Left ventricle myocardium inferior (tissue), 1 donor: ENCODE results near the gene CHST8. TPM values are rescaled to one million over a fixed set of nuclear protein-coding genes. Genes with fewer than 3 reads are reported as not detected.

Experiments
- DNase-seq: peaks from one replicate; pipeline ENCODE4 v3.0.0-alpha.2; 2020
- H3K27ac ChIP-seq: fragments of 200-600 bp; replicated peaks from 2 replicates; pipeline ENCODE4 v1.8.0; 2021
- H3K27me3 ChIP-seq: fragments of 200-600 bp; 2 replicates; pipeline ENCODE4 v1.8.0; 2021; ENCODE audit warnings: low read depth
- H3K36me3 ChIP-seq: fragments of 200-600 bp; 2 replicates; pipeline ENCODE4 v1.8.0; 2021
- H3K4me1 ChIP-seq: fragments of 200-600 bp; 2 replicates; pipeline ENCODE4 v1.8.0; 2021
- H3K4me3 ChIP-seq: fragments of 200-600 bp; 2 replicates; pipeline ENCODE4 v1.8.0; 2021; ENCODE audit warnings: mild to moderate bottlenecking, moderate library complexity
- H3K9me3 ChIP-seq: fragments of 200-600 bp; replicated peaks from 2 replicates; pipeline ENCODE4 v1.8.0; 2021
- intact Hi-C: fragments of 100-400 bp; cut with micrococcal nuclease; formaldehyde crosslinking; loops from one replicate; pipeline ENCODE4 v1.11.0; 2022
- total RNA-seq: library from RNA; stranded (reverse); fragmentation: NEBNext Ultra II Directional; extraction: Animal tissue kit (Norgen Biotek cat#: 25700); gene quantifications from one replicate; pipeline ENCODE4 v1.2.1, GENCODE V29; 2021
- TF ChIP-seq, protein P1 (sequence below): fragments of 200-600 bp; IDR thresholded peaks from 2 replicates; pipeline ENCODE4 v1.8.0; 2021; ENCODE audit warnings: antibody characterized with exemption, mild to moderate bottlenecking, borderline replicate concordance
- donor health status: DM: no; HTN: yes; CAD: no; lungs with severe emphysema.

Gene CHST8
- total RNA-seq, 1 donor from 2014 or later = 0.14 TPM

DNA sequence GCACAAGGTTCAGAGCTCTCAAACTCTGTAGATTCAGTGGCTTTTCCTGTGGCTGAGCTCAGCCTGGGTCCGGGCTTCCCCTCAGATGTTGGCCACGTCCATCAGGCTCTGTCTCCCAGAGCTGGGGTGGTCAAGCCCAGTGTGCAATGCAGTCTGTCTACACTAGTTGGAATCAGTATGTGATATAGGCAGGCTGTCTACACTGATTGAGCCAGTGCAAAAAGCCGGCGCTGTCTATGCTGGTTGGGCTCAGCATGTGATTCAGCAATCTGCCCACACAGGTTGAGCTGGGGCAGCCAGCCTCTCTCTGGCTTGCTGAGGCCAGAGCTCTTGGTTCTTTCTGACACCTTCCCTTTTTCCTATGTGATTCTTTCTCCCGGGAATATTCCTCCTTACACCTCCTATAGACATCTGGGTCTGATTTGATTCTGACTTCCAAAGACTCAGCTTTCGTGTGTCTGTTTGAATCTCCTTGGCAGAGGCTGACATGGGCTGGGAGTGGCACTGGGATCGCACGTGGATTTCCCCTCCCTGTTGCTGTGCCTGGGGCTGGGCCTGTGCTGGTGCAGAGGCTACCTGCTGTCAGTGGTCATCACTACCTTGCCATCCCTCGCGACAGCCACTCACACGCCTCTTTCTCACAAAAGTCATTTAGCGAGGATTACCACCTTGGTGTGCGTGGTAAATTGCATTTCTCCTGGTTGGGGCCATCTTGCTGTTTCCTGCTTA, 9.3 kb downstream of the CHST8 start:
- Histone ChIP-seq H3K4me1 (no peaks in the 10 kb centered on the region), H3K36me3 (no peaks in the 10 kb centered on the region), H3K27ac (no peak overlapping the region), H3K9me3 (no peaks in the 10 kb centered on the region), H3K27me3 (peaks cover 95% of the 10 kb centered on the region), H3K4me3 (no peak overlapping the region)
- intact Hi-C loops = no loop called here
- TF ChIP-seq, protein P1, sequence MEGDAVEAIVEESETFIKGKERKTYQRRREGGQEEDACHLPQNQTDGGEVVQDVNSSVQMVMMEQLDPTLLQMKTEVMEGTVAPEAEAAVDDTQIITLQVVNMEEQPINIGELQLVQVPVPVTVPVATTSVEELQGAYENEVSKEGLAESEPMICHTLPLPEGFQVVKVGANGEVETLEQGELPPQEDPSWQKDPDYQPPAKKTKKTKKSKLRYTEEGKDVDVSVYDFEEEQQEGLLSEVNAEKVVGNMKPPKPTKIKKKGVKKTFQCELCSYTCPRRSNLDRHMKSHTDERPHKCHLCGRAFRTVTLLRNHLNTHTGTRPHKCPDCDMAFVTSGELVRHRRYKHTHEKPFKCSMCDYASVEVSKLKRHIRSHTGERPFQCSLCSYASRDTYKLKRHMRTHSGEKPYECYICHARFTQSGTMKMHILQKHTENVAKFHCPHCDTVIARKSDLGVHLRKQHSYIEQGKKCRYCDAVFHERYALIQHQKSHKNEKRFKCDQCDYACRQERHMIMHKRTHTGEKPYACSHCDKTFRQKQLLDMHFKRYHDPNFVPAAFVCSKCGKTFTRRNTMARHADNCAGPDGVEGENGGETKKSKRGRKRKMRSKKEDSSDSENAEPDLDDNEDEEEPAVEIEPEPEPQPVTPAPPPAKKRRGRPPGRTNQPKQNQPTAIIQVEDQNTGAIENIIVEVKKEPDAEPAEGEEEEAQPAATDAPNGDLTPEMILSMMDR = no peak
- no peak for DNase-seq

DNA sequence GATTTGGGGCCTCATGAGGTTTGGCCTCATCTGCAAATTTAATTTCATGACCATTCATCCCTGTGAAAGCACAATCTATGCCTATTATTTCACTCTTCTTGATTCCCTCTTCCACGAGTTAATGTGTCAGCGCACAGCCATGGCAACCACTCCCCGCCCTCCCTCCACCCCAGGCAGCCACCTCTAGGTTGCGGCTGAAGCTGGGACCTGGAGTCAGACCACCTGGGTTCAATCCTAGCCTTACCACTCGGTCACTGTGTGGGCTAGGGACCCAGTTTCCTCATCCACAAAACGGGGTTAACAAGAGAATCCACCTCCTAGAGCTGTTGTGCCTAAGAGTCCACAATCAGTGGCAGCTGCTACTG, 9.8 kb downstream of the CHST8 start:
- Histone ChIP-seq H3K4me1 (no peaks in the 10 kb centered on the region), H3K27me3 (peaks cover 95% of the 10 kb centered on the region), H3K36me3 (no peaks in the 10 kb centered on the region), H3K27ac (no peak overlapping the region), H3K4me3 (no peak overlapping the region), H3K9me3 (no peaks in the 10 kb centered on the region)
- TF ChIP-seq, protein P1 = no peak
- no peak for DNase-seq
- intact Hi-C loops = no loop called here

DNA sequence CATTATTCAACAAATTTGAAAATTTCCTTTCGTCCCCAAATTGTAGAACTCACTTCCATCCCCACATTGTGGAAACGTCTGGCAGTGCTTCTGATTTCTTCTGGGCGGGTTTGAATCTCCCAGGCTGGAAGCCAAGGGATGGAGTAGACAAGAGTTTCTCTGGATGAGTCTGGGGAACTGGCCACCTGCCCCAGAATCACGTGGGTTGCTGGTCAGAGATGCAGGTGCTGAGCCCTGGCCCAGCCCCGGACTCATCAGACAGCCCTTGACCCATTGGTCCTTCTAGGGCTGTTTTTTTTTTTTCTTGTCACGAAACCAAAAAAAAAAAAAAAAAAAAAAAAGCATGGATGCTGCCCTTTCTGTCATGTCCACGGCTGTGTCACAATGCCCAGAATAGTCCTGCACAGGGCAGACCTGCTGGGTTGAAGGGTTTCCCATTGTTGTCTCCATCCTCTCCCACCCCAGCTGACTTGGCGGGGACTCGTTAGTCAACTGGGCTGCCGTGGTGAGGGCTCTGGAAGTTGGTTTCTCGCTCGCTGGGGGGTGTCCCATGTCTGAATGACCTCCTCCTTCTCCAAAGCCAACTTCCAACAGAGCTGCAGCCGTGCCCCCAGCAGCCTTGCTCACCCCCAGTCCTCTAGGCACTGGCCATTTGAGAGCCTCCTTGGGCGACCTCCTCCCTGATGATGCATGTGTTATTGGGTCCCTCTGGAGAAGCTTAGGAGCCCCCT, 12.8 kb downstream of the CHST8 start:
- intact Hi-C loops = no loop called here
- Histone ChIP-seq H3K27me3 (peaks cover 92% of the 10 kb centered on the region), H3K27ac (no peak overlapping the region), H3K4me1 (no peaks in the 10 kb centered on the region), H3K9me3 (no peaks in the 10 kb centered on the region), H3K4me3 (no peak overlapping the region), H3K36me3 (no peaks in the 10 kb centered on the region)
- TF ChIP-seq, protein P1 = no peak
- no peak for DNase-seq

DNA sequence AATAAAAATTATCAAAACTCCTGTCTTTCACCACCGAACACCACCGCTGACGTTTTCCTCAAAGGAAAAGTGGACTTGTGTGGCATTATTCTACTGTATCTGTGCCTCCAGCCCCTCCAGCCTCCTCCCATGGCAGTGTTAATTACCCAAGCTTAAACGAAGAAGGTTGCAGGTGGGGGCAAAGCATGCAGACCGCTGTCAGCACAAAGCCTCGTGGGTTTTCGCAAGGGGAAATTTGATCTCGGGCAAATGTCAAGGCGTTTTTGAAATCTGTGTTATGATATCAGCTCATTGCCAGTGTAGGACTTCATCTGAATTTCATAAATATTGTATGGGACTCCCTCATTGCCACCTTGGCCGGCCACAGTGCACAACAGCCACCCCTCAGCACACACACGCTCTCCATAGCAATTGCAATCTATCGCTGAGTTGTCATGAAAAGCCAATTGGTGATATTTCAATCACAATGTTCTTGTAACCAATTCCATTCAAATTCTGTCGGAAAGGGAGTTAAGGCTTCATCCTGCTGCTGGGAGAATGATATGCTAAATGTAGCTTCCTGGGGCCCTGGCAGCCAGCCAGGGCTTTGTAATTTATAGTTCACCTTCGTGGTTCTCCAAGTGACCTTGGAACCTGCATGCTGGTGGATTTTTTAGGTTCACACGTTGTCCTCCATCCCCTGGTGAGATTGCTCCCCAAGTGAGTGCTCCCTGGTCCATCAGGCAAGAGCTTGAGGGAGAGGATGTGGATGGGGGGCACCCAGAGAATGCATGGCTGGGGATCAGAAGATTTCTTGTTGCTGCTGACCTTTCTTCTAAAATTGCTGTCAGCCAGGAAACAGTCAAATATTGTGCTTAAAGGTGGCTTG, 16.6 kb downstream of the CHST8 start:
- peaks cover 85% of the 10 kb centered on the region for H3K27me3 ChIP-seq
- intact Hi-C loops = no loop called here

DNA sequence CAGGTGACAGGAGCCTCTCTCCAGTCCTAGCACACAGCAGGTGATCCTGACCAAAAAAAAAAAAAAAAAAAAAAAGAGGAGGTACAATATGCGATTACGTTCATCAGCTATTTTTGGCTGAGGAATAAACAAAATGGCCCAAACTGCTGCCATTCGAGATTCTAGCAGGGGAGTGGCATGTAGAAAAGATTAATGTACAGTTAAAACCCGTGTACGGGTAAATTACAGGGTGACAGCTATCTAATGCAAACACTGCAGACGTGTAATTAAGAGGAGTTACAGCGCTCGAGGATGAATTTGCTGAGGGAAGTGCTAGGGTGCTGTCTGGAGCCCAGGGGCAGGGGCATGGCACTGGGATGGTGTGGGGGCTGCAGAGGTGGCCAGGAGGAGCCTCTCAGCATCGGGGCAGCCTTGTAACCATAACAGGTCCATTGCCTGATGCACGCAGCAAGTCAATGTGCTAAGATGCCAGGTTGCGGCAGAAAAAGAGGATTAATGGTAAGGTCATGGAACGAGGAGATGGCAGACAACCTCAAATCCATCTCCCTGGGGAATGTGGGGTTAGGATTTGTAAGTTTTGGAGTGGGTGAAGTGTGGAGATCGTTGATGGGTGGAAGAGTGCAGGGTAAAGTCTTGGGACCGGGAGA, 17.4 kb downstream of the CHST8 start:
- H3K27ac ChIP-seq = no peak overlapping the region
- no peak overlapping the region for H3K4me3 ChIP-seq
- no peak for DNase-seq
- no peaks in the 10 kb centered on the region for H3K36me3 ChIP-seq
- peaks cover 84% of the 10 kb centered on the region for H3K27me3 ChIP-seq
- TF ChIP-seq, protein P1 = no peak
- intact Hi-C loops = no loop called here
- H3K4me1 ChIP-seq = no peaks in the 10 kb centered on the region
- no peaks in the 10 kb centered on the region for H3K9me3 ChIP-seq

More for the DNA sequence above, 16.6 kb downstream of the CHST8 start:
- H3K4me1 ChIP-seq = no peaks in the 10 kb centered on the region
- no peaks in the 10 kb centered on the region for H3K9me3 ChIP-seq
- DNase-seq = no peak
- no peak overlapping the region for H3K4me3 ChIP-seq
- TF ChIP-seq, protein P1 = no peak
- no peaks in the 10 kb centered on the region for H3K36me3 ChIP-seq
- H3K27ac ChIP-seq = no peak overlapping the region
